GM18526 (cell line): ENCODE data around the gene RCOR2.
A peak's percentile ranks its signal among the peaks of the same experiment; 100 is the strongest.

ENCODE experiments used
- POLR2A ChIP-seq: IDR thresholded peaks from 3 replicates; pipeline ENCODE4 v1.6.1; 2011; ENCODE audit not compliant: insufficient read length; ENCODE audit errors: extremely low read depth

RCOR2 gene

GRCh38 chr11:63937713-63938478 lies 20.9 kb upstream of the RCOR2 start:
- TF ChIP-seq POLR2A, result peak; percentile 9

- no peak for TF ChIP-seq POLR2A
Observed at GRCh38 chr11:63933459-63933858, 16.5 kb upstream of the RCOR2 start.

- TF ChIP-seq POLR2A, result no peak
Observed at GRCh38 chr11:63931876-63932275, 14.9 kb upstream of the RCOR2 start.

GRCh38 chr11:63931045-63931444 lies 14.1 kb upstream of the RCOR2 start:
- no peak for TF ChIP-seq POLR2A

GRCh38 chr11:63929616-63930015 lies 12.7 kb upstream of the RCOR2 start:
- TF ChIP-seq POLR2A, result no peak

- TF ChIP-seq POLR2A, result no peak
Observed at GRCh38 chr11:63923319-63923718, 6.4 kb upstream of the RCOR2 start.

GRCh38 chr11:63922673-63923192 lies 5.8 kb upstream of the RCOR2 start:
- no peak for TF ChIP-seq POLR2A

GRCh38 chr11:63920939-63921417 lies 4.0 kb upstream of the RCOR2 start:
- no peak for TF ChIP-seq POLR2A

GRCh38 chr11:63920126-63920938 lies 3.4 kb upstream of the RCOR2 start:
- no peak for TF ChIP-seq POLR2A

GRCh38 chr11:63919267-63920125 lies 2.5 kb upstream of the RCOR2 start:
- TF ChIP-seq POLR2A, result no peak

GRCh38 chr11:63918507-63919191 lies 1.7 kb upstream of the RCOR2 start:
- TF ChIP-seq POLR2A, result no peak

GRCh38 chr11:63917692-63918506 lies 935 bp upstream of the RCOR2 start:
- TF ChIP-seq POLR2A, result no peak

GRCh38 chr11:63915961-63916836 lies 765 bp downstream of the RCOR2 start:
- TF ChIP-seq POLR2A, result no peak
